ENCODE results near the gene PIGC. TPM values are rescaled to one million over a fixed set of nuclear protein-coding genes. Genes with fewer than 3 reads are reported as not detected.

The PIGC gene
- total and polyA plus RNA-seq, 2 donors (not counting 3 experiments of a cell fraction or from before 2014, with no cell fraction given) = 16.1 to 25.8 TPM

- H3K9ac ChIP-seq (replicated peaks; ENCODE audit: extremely low read depth, insufficient read depth, low read length) = no peak within 1 kb of the TSS
- ChIA-PET POLR2A (no interaction called here), CTCF (interaction anchor here (1.2 to 2.4 kb wide), 4 partner anchors 9 to 418 kb away, joined by 6 to 13 read pairs (median 8); no protein-coding TSS in a partner anchor)
- no peaks in the 10 kb centered on the region for H3K4me1 ChIP-seq (ENCODE audit: control insufficient read depth, extremely low read depth, insufficient read depth, low read length)
- H3K9me1 ChIP-seq (replicated peaks; ENCODE audit: control insufficient read depth, extremely low read depth, insufficient read depth, low read length) = no peaks in the 10 kb centered on the region
- no peaks in the 10 kb centered on the region for H4K20me1 ChIP-seq (replicated peaks; ENCODE audit: control insufficient read depth, extremely low read depth, insufficient read depth, low read length)
- no peak for DNase-seq (ENCODE audit: low read depth, low spot score)
- no peaks in the 10 kb centered on the region for H3K79me2 ChIP-seq (ENCODE audit: control insufficient read depth, insufficient read depth, low read length)
- no peaks in the 10 kb centered on the region for H3K36me3 ChIP-seq (ENCODE audit: control insufficient read depth in 2 of 2, extremely low read depth in 1 of 2, insufficient read depth in 2 of 2, low read length in 2 of 2)
- H3K27me3 ChIP-seq (ENCODE audit: control insufficient read depth in 2 of 2, insufficient read depth in 2 of 2, low read length in 2 of 2) = no peaks in the 10 kb centered on the region
- H3K27ac ChIP-seq (ENCODE audit: insufficient read depth, low read depth, low read length) = no peak within 1 kb of the TSS
- no peak within 1 kb of the TSS for H2AFZ ChIP-seq (ENCODE audit: low read depth, low read length)
- no peak for TF ChIP-seq GATA2 (IDR thresholded peaks at IDR 0.05; ENCODE audit: insufficient read depth, insufficient read length, low read depth, low read length)
- no peak for TF ChIP-seq POLR2A (IDR thresholded peaks at IDR 0.05; ENCODE audit: low read depth, low read length)
- TF ChIP-seq POLR2AphosphoS5 (IDR thresholded peaks at IDR 0.05; ENCODE audit: insufficient read depth, low read depth, low read length) = no peak
- TF ChIP-seq CTCF (IDR thresholded peaks at IDR 0.05; ENCODE audit: extremely low read depth in 1 of 2, insufficient read depth in 1 of 2, low read depth in 1 of 2, low read length in 2 of 2) = no peak
- no peak for TF ChIP-seq MYC (IDR thresholded peaks at IDR 0.05; ENCODE audit: low read depth, low read length)
- no peak for TF ChIP-seq EZH2 (IDR thresholded peaks at IDR 0.05; ENCODE audit: borderline replicate concordance, low read depth, low read length, severe bottlenecking)
- TF ChIP-seq JUN (IDR thresholded peaks at IDR 0.05; ENCODE audit: borderline replicate concordance, insufficient read depth, insufficient read length, low read depth) = no peak
- dilution Hi-C loops (cut with MboI; ENCODE audit: extremely low pct_ligation_motif_present, low sequenced_read_pairs) = loop anchor here (25.0 kb wide), 1 partner anchor 408 kb away; no protein-coding TSS in a partner anchor
- intact Hi-C loops (cut with micrococcal nuclease) = no loop called here
- no peak for FAIRE-seq
- H3K4me2 ChIP-seq (ENCODE audit: insufficient read depth, low read length) = no peak within 1 kb of the TSS
- H3K9me3 ChIP-seq (replicated peaks; ENCODE audit: control insufficient read depth, insufficient read depth, low read length) = no peaks in the 10 kb centered on the region
- BruUV-seq (replicated peaks) = no TSS peak
- no peak within 1 kb of the TSS for H3K4me3 ChIP-seq (replicated peaks in 1 of 3; ENCODE audit: insufficient read depth in 1 of 3, low read depth in 1 of 3, low read length in 3 of 3)
Measured at GRCh38 chr1:172420385-172420784, 23.5 kb downstream of the PIGC start, which contains the start of gene C1orf105. TSS of gene C1orf105 (plus strand) at chr1:172420685. CDS start at chr1:172420886, 201 bp downstream.
